ENCODE results near the gene MAP7D3.

MAP7D3 gene

GRCh38 chrX:136220951-136221350, 30.2 kb downstream of the MAP7D3 start:
- H3K4me1 ChIP-seq = no peaks in the 10 kb centered on the region
- H3K4me2 ChIP-seq (ENCODE audit: low read length) = no peak overlapping the region
- no peaks in the 10 kb centered on the region for H3K9me3 ChIP-seq (ENCODE audit: control insufficient read depth, low read length)
- H3K27ac ChIP-seq = no peak overlapping the region
- H3K9ac ChIP-seq = no peak overlapping the region
- H3K79me2 ChIP-seq = no peaks in the 10 kb centered on the region
- H2AFZ ChIP-seq = no peak overlapping the region
- H3K27me3 ChIP-seq (ENCODE audit: control insufficient read depth, insufficient read depth, low read length) = no peaks in the 10 kb centered on the region
- TF ChIP-seq, protein P1, sequence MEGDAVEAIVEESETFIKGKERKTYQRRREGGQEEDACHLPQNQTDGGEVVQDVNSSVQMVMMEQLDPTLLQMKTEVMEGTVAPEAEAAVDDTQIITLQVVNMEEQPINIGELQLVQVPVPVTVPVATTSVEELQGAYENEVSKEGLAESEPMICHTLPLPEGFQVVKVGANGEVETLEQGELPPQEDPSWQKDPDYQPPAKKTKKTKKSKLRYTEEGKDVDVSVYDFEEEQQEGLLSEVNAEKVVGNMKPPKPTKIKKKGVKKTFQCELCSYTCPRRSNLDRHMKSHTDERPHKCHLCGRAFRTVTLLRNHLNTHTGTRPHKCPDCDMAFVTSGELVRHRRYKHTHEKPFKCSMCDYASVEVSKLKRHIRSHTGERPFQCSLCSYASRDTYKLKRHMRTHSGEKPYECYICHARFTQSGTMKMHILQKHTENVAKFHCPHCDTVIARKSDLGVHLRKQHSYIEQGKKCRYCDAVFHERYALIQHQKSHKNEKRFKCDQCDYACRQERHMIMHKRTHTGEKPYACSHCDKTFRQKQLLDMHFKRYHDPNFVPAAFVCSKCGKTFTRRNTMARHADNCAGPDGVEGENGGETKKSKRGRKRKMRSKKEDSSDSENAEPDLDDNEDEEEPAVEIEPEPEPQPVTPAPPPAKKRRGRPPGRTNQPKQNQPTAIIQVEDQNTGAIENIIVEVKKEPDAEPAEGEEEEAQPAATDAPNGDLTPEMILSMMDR (IDR thresholded peaks at IDR 0.05) = no peak
- H3K36me3 ChIP-seq (ENCODE audit: control insufficient read depth, insufficient read depth, low read length) = no peaks in the 10 kb centered on the region
- no peak overlapping the region for H3K4me3 ChIP-seq (ENCODE audit: low read depth, low read length)

DNA sequence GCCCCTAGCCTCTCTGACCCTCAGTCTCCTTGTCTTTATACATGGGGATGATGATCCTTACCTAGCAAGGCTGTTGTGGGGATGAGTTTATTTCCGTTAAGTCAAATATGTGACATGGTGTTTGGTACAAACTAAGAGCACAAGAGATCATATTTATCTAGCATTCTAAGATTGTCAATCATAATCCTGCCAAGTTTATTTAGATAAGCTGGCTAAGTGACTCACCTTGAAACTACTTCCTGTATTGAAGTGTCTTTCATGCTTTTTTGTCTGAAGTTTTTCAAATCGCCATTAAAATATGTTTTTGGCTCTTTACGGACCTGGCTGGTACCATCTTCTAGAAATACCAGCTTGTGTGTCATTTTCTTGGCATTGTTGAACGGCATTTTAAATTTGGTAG, 30.7 kb downstream of the MAP7D3 start:
- H3K27me3 ChIP-seq (ENCODE audit: control insufficient read depth, insufficient read depth, low read length) = no peaks in the 10 kb centered on the region
- H3K4me2 ChIP-seq (ENCODE audit: low read length) = no peak overlapping the region
- H3K9ac ChIP-seq = no peak overlapping the region
- no peaks in the 10 kb centered on the region for H3K79me2 ChIP-seq
- no peak overlapping the region for H3K4me3 ChIP-seq (ENCODE audit: low read depth, low read length)
- no peaks in the 10 kb centered on the region for H3K9me3 ChIP-seq (ENCODE audit: control insufficient read depth, low read length)
- H3K36me3 ChIP-seq (ENCODE audit: control insufficient read depth, insufficient read depth, low read length) = no peaks in the 10 kb centered on the region
- no peak overlapping the region for H3K27ac ChIP-seq
- H3K4me1 ChIP-seq = no peaks in the 10 kb centered on the region
- TF ChIP-seq, protein P1 (IDR thresholded peaks at IDR 0.05) = no peak
- no peak overlapping the region for H2AFZ ChIP-seq

- Histone ChIP-seq H2AFZ (no peak overlapping the region), H3K4me2 (ENCODE audit: low read length) (no peak overlapping the region), H3K4me1 (no peaks in the 10 kb centered on the region), H3K79me2 (no peaks in the 10 kb centered on the region), H3K27me3 (ENCODE audit: control insufficient read depth, insufficient read depth, low read length) (no peaks in the 10 kb centered on the region), H3K36me3 (ENCODE audit: control insufficient read depth, insufficient read depth, low read length) (no peaks in the 10 kb centered on the region), H3K9ac (no peak overlapping the region), H3K9me3 (ENCODE audit: control insufficient read depth, low read length) (no peaks in the 10 kb centered on the region), H3K4me3 (ENCODE audit: low read depth, low read length) (no peak overlapping the region), H3K27ac (no peak overlapping the region)
- TF ChIP-seq, protein P1 (IDR thresholded peaks at IDR 0.05) = no peak
Observed at GRCh38 chrX:136219893-136220292, 31.3 kb downstream of the MAP7D3 start.

- Histone ChIP-seq H3K9ac (no peak overlapping the region), H3K4me2 (ENCODE audit: low read length) (no peak overlapping the region), H3K79me2 (no peaks in the 10 kb centered on the region), H3K27ac (no peak overlapping the region), H2AFZ (no peak overlapping the region), H3K9me3 (ENCODE audit: control insufficient read depth, low read length) (no peaks in the 10 kb centered on the region), H3K4me1 (no peaks in the 10 kb centered on the region), H3K36me3 (ENCODE audit: control insufficient read depth, insufficient read depth, low read length) (no peaks in the 10 kb centered on the region), H3K27me3 (ENCODE audit: control insufficient read depth, insufficient read depth, low read length) (no peaks in the 10 kb centered on the region), H3K4me3 (ENCODE audit: low read depth, low read length) (no peak overlapping the region)
- TF ChIP-seq, protein P1 (IDR thresholded peaks at IDR 0.05) = no peak
Observed at GRCh38 chrX:136215559-136215958, 35.6 kb downstream of the MAP7D3 start.

- no peak overlapping the region for H3K4me2 ChIP-seq (ENCODE audit: low read length)
- H3K9me3 ChIP-seq (ENCODE audit: control insufficient read depth, low read length) = no peaks in the 10 kb centered on the region
- H3K9ac ChIP-seq = no peak overlapping the region
- no peaks in the 10 kb centered on the region for H3K27me3 ChIP-seq (ENCODE audit: control insufficient read depth, insufficient read depth, low read length)
- TF ChIP-seq, protein P1 (IDR thresholded peaks at IDR 0.05) = no peak
- no peaks in the 10 kb centered on the region for H3K79me2 ChIP-seq
- H2AFZ ChIP-seq = no peak overlapping the region
- H3K4me1 ChIP-seq = no peaks in the 10 kb centered on the region
- no peak overlapping the region for H3K27ac ChIP-seq
- H3K36me3 ChIP-seq (ENCODE audit: control insufficient read depth, insufficient read depth, low read length) = no peaks in the 10 kb centered on the region
- no peak overlapping the region for H3K4me3 ChIP-seq (ENCODE audit: low read depth, low read length)
Observed at GRCh38 chrX:136214551-136214950, 36.6 kb downstream of the MAP7D3 start.
